Upper lobe of right lung (tissue), 1 donor: ENCODE measurements around the gene ST6GALNAC4. TPM values are rescaled to one million over a fixed set of nuclear protein-coding genes. Genes with fewer than 3 reads are reported as not detected.

ENCODE experiments used
- ATAC-seq: fragments of 200-7000 bp; cut with Tn5 transposase; one replicate; pipeline ENCODE4 v1.9.1; 2020; ENCODE audit warnings: mild to moderate bottlenecking, moderate library complexity
- DNase-seq: peaks from one replicate; pipeline ENCODE4 v3.0.0-alpha.2; 2020
- H3K27ac ChIP-seq: fragments of 200-600 bp; one replicate; pipeline ENCODE4 v1.8.0; 2022
- H3K27me3 ChIP-seq: fragments of 200-600 bp; one replicate; pipeline ENCODE4 v1.8.0; 2022; ENCODE audit warnings: mild to moderate bottlenecking
- H3K36me3 ChIP-seq: fragments of 200-600 bp; one replicate; pipeline ENCODE4 v1.8.0; 2022
- H3K4me1 ChIP-seq: fragments of 200-600 bp; one replicate; pipeline ENCODE4 v1.8.0; 2022
- H3K4me3 ChIP-seq: fragments of 200-600 bp; one replicate; pipeline ENCODE4 v1.8.0; 2022; ENCODE audit warnings: mild to moderate bottlenecking
- H3K9me3 ChIP-seq: fragments of 200-600 bp; one replicate; pipeline ENCODE4 v1.8.0; 2022
- CTCF ChIP-seq: fragments of 200-600 bp; IDR thresholded peaks from one replicate; pipeline ENCODE4 v1.8.0; 2022; ENCODE audit warnings: antibody characterized with exemption
- intact Hi-C: fragments of 100-400 bp; cut with DNase I; formaldehyde crosslinking; loops from one replicate; pipeline ENCODE4 v1.11.0; 2022
- total RNA-seq: library from RNA; stranded (reverse); fragmentation: NEBNext Ultra II Directional; extraction: Animal tissue kit (Norgen Biotek cat#: 25700); gene quantifications from one replicate; pipeline ENCODE4 v1.2.1, GENCODE V29; 2021
- donor health status: DM: no; HTN: yes; CAD: no; lungs with severe emphysema.

The ST6GALNAC4 gene
- total RNA-seq, 1 donor from 2014 or later = 58.8 TPM

- intact Hi-C loops = no loop called here
- H3K36me3 ChIP-seq = no peaks in the 10 kb centered on the region
- no peaks in the 10 kb centered on the region for H3K27me3 ChIP-seq
- peak overlapping the region; percentile 47 for H3K27ac ChIP-seq
- peaks cover 57% of the 10 kb centered on the region for H3K4me1 ChIP-seq
- DNase-seq = no peak
- no peaks in the 10 kb centered on the region for H3K9me3 ChIP-seq
- no peak for ATAC-seq
- H3K4me3 ChIP-seq = no peak overlapping the region
- no peak for TF ChIP-seq CTCF
Measured at GRCh38 chr9:127918183-127919107, 1.6 kb upstream of the ST6GALNAC4 start.

GRCh38 chr9:127917603-127918002 lies 762 bp upstream of the ST6GALNAC4 start:
- no peak for TF ChIP-seq CTCF
- Histone ChIP-seq H3K4me3 (peak overlapping the region; percentile 38), H3K27ac (peak overlapping the region; percentile 47), H3K4me1 (peaks cover 57% of the 10 kb centered on the region), H3K27me3 (no peaks in the 10 kb centered on the region), H3K9me3 (no peaks in the 10 kb centered on the region), H3K36me3 (peaks cover 7% of the 10 kb centered on the region)
- intact Hi-C loops = no loop called here
- DNase-seq = no peak
- ATAC-seq = no peak

GRCh38 chr9:127915801-127916719 lies 781 bp downstream of the ST6GALNAC4 start:
- Histone ChIP-seq H3K36me3 (peaks cover 22% of the 10 kb centered on the region), H3K27me3 (no peaks in the 10 kb centered on the region), H3K27ac (peak overlapping the region; percentile 42), H3K4me1 (peaks cover 48% of the 10 kb centered on the region), H3K4me3 (peak overlapping the region; percentile 77), H3K9me3 (no peaks in the 10 kb centered on the region)
- DNase-seq = no peak
- no peak for ATAC-seq
- no peak for TF ChIP-seq CTCF
- intact Hi-C loops = no loop called here

- Histone ChIP-seq H3K36me3 (peaks cover 27% of the 10 kb centered on the region), H3K27me3 (no peaks in the 10 kb centered on the region), H3K27ac (no peak overlapping the region), H3K4me1 (peaks cover 54% of the 10 kb centered on the region), H3K4me3 (peak overlapping the region; percentile 77), H3K9me3 (no peaks in the 10 kb centered on the region)
- TF ChIP-seq CTCF = no peak
- intact Hi-C loops = no loop called here
- DNase-seq (no peak), ATAC-seq (no peak)
Measured at GRCh38 chr9:127915325-127915752, 1.5 kb downstream of the ST6GALNAC4 start.

- no peak overlapping the region for H3K27ac ChIP-seq
- no peak overlapping the region for H3K4me3 ChIP-seq
- DNase-seq (no peak), ATAC-seq (no peak)
- no peak for TF ChIP-seq CTCF
- intact Hi-C loops = no loop called here
- peaks cover 32% of the 10 kb centered on the region for H3K36me3 ChIP-seq
- no peaks in the 10 kb centered on the region for H3K27me3 ChIP-seq
- H3K4me1 ChIP-seq = peaks cover 43% of the 10 kb centered on the region
- H3K9me3 ChIP-seq = no peaks in the 10 kb centered on the region
Measured at GRCh38 chr9:127913682-127914081, 3.2 kb downstream of the ST6GALNAC4 start.
